Large intestine (tissue), 3 donors: ENCODE measurements around the gene ZC3H18. TPM values are rescaled to one million over a fixed set of nuclear protein-coding genes. Genes with fewer than 3 reads are reported as not detected.

Source experiments
- DNase-seq, 2 donors: peaks; one replicate each; pipeline versions ENCODE4 v3.0.0 to v3.0.0-alpha.2; 2013
- H3K27ac ChIP-seq: one replicate; pipeline ENCODE4 v1.5.1; 2013; ENCODE audit warnings: low read length
- H3K27me3 ChIP-seq: 2 replicates; pipeline ENCODE4 v1.6.1; 2013; ENCODE audit warnings: low read length; ENCODE audit not compliant: control insufficient read depth, insufficient read depth
- H3K36me3 ChIP-seq: 2 replicates; pipeline ENCODE4 v1.6.1; 2013; ENCODE audit warnings: low read length; ENCODE audit not compliant: control insufficient read depth, insufficient read depth
- H3K4me1 ChIP-seq: one replicate; pipeline ENCODE4 v1.6.1; 2013; ENCODE audit warnings: low read length; ENCODE audit not compliant: control insufficient read depth, insufficient read depth
- H3K4me3 ChIP-seq: one replicate; pipeline ENCODE4 v1.5.1; 2013; ENCODE audit warnings: low read length
- H3K9me3 ChIP-seq: one replicate; pipeline ENCODE4 v1.6.1; 2013; ENCODE audit warnings: mild to moderate bottlenecking, low read depth, low read length, moderate library complexity; ENCODE audit not compliant: control insufficient read depth
- WGBS: methylation state at CpG from one replicate; pipeline ENCODE4 v1.1.5; 2013; ENCODE audit warnings: low lambda C conversion rate; ENCODE audit not compliant: insufficient coverage; 5-methylcytosine and 5-hydroxymethylcytosine counted together
- polyA plus RNA-seq: library from polyadenylated mRNA; unstranded; fragments of 120-200 nt; gene quantifications from one replicate; pipeline ENCODE4 v1.2.1, GENCODE V29; 2013

ZC3H18 gene
- polyA plus RNA-seq, 1 donor, result 34.3 TPM

DNA sequence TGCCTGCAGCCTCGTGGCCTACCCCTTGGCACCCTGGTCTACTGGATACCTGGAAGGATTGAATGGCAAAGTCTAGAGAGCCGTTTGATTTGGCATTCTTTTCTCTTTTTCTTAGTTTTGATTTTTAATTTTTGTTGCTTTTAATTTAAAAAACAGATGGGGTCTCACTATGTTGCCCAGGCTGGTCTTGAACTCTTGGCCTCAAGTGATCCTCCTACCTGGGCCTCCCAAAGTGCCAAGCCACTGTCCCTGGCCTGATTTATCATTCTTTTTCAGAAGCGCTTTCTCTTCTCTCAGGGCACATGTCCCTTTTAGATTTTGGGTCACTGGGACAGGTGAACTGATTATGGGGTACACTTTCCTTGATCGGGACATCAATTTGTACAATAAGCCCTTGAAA is 10.8 kb downstream of the ZC3H18 start:
- Histone ChIP-seq H3K4me3 (no peak overlapping the region), H3K36me3 (peaks cover 74% of the 10 kb centered on the region), H3K9me3 (no peaks in the 10 kb centered on the region), H3K27ac (no peak overlapping the region), H3K27me3 (no peaks in the 10 kb centered on the region), H3K4me1 (no peaks in the 10 kb centered on the region)
- DNase-seq, result no peak
- 88% methylated on average over 1 of the region's 4 CpGs for WGBS

DNA sequence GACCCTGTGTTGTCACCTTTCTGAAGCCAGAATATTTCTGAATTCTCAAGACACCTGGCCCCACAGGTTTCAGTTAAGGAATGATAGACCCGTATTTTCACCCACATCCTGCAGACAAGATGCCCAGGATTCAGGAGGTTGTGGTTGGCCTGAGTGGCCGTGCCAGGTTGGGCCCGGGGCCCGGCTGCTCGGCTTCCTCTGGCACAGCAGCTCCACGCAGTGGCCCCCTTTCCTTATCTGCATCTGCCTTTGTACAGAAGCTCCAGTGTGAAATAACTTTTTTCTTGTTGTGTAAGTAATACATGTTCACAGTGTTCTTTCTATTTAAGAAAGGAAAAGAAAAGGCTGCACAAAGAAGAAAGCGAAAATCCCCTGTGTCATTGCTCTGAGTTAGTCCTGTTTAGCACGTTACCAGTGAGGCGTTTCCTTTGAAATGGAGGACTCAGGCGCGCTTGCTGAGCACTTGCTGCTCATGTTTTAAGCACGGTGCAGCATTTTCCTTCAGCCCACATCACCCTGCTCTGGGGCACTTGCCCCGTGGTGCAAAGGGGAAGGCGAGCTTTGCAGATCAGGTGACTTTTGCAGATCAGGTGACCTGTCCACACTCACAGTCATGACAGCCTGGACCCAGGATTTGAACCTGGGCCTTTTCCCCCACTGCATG is 12.8 kb downstream of the ZC3H18 start:
- Histone ChIP-seq H3K27me3 (no peaks in the 10 kb centered on the region), H3K4me3 (no peak overlapping the region), H3K9me3 (no peaks in the 10 kb centered on the region), H3K4me1 (no peaks in the 10 kb centered on the region), H3K36me3 (peaks cover 73% of the 10 kb centered on the region), H3K27ac (no peak overlapping the region)
- WGBS, result no CpG with 5 or more reads among the region's 14 CpGs
- no peak for DNase-seq

DNA sequence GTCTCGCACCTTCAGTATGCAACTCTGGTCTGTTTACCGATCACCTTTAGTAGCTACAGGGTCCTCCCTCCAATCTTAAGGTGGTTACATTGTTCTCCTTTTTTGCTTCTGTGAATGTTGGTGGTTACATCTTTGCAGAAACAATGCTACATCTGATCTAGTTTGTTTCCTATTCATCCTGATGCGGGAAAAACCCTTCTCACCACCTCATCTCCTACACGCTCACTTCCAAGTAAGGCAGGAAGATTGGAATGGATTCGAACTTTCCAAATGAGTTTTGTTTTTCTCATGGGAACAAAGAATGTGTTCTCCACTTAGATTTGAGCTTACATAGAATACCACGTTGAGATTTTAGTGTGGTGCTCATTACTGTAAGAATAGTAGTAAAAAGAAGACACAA is 14.5 kb downstream of the ZC3H18 start:
- Histone ChIP-seq H3K27ac (no peak overlapping the region), H3K36me3 (peaks cover 70% of the 10 kb centered on the region), H3K4me3 (no peak overlapping the region), H3K9me3 (no peaks in the 10 kb centered on the region), H3K27me3 (no peaks in the 10 kb centered on the region), H3K4me1 (no peaks in the 10 kb centered on the region)
- no peak for DNase-seq
- 50% methylated on average over 1 of the region's 6 CpGs for WGBS

DNA sequence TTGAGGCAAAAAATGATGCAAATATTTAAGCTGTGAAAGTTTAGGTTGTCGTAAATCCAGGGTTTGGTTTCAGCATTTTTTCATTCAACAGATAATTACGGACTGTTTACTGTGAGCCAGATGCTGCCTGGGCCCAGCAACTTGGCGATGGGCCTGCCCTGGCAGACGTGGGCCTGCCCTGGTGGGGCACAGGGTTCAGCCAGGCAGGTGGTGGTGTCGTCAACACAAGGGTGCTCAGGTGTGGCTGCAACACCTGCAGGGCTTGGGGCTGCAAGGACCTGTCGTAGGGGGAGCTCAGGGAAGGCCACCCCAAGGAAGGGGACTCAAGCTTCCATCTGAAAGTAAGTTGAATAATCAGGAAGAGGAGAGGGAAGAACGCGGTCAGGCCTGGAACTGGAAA is 15.1 kb downstream of the ZC3H18 start:
- peaks cover 70% of the 10 kb centered on the region for H3K36me3 ChIP-seq
- DNase-seq, result no peak
- 100% methylated on average over 1 of the region's 8 CpGs for WGBS
- no peak overlapping the region for H3K27ac ChIP-seq
- no peaks in the 10 kb centered on the region for H3K9me3 ChIP-seq
- H3K27me3 ChIP-seq, result no peaks in the 10 kb centered on the region
- H3K4me3 ChIP-seq, result no peak overlapping the region
- H3K4me1 ChIP-seq, result no peaks in the 10 kb centered on the region

DNA sequence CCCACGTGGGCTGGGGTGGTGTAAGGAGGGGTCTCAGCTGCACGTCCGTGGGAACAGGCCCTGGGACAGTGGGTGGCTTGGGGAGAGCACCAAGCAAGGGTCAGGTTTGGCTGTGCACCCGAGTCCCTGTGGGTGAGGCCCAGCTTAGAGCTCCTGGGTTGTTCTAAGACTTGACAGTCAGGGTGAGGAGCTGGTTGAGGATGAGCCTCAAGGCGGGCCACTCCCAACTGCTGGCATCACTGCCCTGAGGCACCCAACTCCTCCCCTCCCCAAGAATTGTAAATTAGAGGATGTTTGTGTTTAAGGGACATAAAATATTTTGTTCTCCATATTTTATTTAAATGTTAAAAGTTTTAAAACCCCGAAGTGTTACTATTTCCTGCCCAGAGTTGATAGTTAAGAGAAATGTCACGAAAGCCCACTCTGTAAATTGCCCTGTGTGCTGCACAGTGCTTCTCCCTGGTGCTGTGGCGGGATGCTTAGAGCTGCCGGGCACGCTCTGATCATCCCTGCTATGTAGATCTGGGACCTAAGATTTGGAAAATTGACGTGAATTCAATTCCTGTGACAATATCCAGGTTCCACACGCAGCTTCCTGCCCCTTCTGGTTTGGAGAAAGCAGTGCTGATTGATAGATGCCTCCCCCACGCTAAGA is 15.9 kb downstream of the ZC3H18 start:
- Histone ChIP-seq H3K36me3 (peaks cover 64% of the 10 kb centered on the region), H3K27ac (no peak overlapping the region), H3K4me3 (no peak overlapping the region), H3K27me3 (no peaks in the 10 kb centered on the region), H3K9me3 (no peaks in the 10 kb centered on the region), H3K4me1 (no peaks in the 10 kb centered on the region)
- DNase-seq, result no peak
- 90% methylated on average over 2 of the region's 13 CpGs for WGBS

DNA sequence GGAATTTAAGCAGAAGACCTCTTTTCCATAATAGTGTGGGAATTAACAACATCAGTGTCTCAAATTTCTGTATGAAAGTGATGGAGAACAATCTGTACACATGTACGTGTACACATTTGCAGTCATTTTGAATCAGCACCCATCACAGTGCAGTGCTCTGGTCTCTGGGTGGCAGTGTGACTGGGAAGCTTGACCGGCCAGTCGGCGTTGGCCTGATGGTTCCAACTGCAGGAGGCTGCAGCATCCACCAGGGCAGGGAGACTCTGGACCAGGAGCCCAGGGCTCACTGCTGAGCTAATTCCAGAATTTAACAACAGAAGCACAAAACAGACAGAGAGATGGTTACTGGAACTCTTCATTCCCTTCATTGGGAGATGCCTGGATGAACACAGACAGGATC is 17.9 kb downstream of the ZC3H18 start:
- no peaks in the 10 kb centered on the region for H3K4me1 ChIP-seq
- H3K4me3 ChIP-seq, result no peak overlapping the region
- peaks cover 50% of the 10 kb centered on the region for H3K36me3 ChIP-seq
- WGBS, result no CpG with 5 or more reads among the region's 4 CpGs
- no peak for DNase-seq
- H3K27ac ChIP-seq, result no peak overlapping the region
- H3K27me3 ChIP-seq, result no peaks in the 10 kb centered on the region
- no peaks in the 10 kb centered on the region for H3K9me3 ChIP-seq

DNA sequence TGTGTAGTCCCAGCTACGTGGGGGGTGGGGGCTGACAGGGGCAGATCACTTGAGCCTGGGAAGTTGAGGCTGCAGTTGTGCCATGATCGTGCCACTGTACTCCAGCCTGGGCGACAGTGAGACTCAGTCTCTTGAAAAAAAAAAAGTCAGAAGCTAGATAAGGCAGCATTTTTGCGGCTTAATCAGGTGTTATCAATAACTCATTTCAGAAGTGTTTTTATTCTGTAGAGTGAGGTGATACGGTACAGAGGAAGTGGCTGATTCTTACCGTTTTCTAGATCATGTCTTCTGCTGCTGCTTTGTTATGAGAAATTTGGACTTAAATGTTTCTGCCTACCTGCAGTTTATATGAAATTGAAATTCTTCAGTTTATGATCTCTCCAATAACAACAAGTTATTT is 18.6 kb downstream of the ZC3H18 start:
- Histone ChIP-seq H3K27ac (no peak overlapping the region), H3K36me3 (peaks cover 50% of the 10 kb centered on the region), H3K4me3 (no peak overlapping the region), H3K27me3 (no peaks in the 10 kb centered on the region), H3K9me3 (no peaks in the 10 kb centered on the region), H3K4me1 (no peaks in the 10 kb centered on the region)
- WGBS, result 94% methylated on average over 3 of the region's 6 CpGs
- no peak for DNase-seq

DNA sequence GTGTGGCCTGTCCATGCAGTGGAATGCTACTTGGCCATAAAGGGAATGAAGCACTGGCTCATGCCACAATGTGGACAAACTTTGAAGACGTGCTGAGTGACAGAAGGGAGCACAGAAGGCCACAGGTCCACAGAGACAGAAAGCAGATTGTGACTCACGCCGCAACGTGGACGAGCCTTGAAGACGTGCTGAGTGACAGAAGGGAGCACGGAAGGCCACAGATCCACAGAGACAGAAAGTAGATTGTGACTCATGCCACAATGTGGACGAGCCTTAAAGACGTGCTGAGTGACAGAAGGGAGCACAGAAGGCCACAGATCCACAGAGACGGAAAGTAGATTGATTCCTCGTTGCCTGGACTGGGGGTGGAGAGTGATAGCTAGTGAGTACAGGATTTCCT is 19.2 kb downstream of the ZC3H18 start:
- Histone ChIP-seq H3K4me3 (no peak overlapping the region), H3K36me3 (peaks cover 54% of the 10 kb centered on the region), H3K27me3 (no peaks in the 10 kb centered on the region), H3K27ac (no peak overlapping the region), H3K9me3 (no peaks in the 10 kb centered on the region), H3K4me1 (no peaks in the 10 kb centered on the region)
- no CpG with 5 or more reads among the region's 11 CpGs for WGBS
- DNase-seq, result no peak

DNA sequence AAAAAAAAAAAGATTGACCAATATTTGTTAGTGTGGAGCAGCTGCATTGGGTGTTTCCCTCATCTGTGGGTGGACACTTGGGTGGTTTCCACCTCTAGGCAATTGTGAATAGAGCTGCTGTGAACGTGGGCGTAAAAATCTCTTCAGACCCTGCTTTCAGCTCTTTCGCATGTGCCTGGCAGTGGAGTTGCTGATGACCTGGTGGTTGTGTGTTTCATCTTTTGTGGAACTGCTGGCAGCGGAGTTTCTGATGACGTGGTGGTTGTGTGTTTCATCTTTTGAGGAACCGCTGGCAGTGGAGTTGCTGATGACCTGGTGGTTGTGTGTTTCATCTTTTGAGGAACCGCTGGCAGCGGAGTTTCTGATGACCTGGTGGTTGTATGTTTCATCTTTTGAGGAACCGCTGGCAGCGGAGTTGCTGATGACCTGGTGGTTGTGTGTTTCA is 21.4 kb downstream of the ZC3H18 start:
- Histone ChIP-seq H3K9me3 (no peaks in the 10 kb centered on the region), H3K4me1 (no peaks in the 10 kb centered on the region), H3K27ac (no peak overlapping the region), H3K4me3 (no peak overlapping the region), H3K36me3 (peaks cover 46% of the 10 kb centered on the region), H3K27me3 (no peaks in the 10 kb centered on the region)
- WGBS, result no CpG with 5 or more reads among the region's 10 CpGs
- no peak for DNase-seq

DNA sequence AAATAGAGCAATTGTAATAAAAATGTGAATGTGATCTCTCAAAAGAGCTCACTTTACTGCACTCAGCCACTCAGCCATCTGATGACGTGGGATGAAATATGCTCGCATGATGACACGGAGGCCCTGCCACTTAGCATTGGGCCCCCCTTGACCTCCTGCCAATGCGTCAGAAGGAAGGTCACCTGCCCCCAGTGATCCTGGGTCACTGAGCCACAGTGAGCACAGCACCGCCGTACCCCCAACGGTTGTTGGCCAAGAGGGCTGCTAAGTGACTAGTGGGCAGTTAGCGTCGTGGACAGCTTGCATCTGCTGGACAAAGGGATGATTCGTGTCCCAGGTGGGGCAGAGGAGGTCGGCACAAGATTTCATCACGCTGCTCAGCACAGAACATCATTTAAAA is 22.9 kb downstream of the ZC3H18 start:
- DNase-seq, result no peak
- WGBS, result 100% methylated on average over 1 of the region's 12 CpGs
- Histone ChIP-seq H3K4me3 (no peak overlapping the region), H3K4me1 (no peaks in the 10 kb centered on the region), H3K36me3 (peaks cover 34% of the 10 kb centered on the region), H3K27ac (no peak overlapping the region), H3K9me3 (no peaks in the 10 kb centered on the region), H3K27me3 (no peaks in the 10 kb centered on the region)

DNA sequence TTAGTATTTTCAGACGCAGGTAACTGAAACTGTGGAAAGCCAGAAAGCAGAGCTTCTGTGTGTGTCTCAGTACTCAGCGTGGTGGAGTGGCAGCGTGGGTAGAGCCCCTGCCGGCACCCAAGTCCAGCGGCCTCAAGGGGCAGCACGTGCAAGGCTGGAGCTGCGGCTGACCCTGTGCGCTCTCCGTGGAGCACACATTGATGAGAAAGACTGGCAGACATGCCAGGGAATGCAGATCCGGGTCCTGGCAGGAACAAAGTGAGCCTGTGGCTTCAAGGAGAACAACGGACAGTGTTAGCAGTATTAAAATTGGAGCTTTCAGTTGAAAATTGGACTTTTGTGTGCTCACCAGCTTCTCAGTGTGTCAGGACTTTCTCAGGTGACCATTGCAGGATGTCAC is 23.3 kb downstream of the ZC3H18 start:
- Histone ChIP-seq H3K4me3 (no peak overlapping the region), H3K4me1 (no peaks in the 10 kb centered on the region), H3K36me3 (peaks cover 34% of the 10 kb centered on the region)

More for the DNA sequence above, 23.3 kb downstream of the ZC3H18 start:
- H3K27me3 ChIP-seq, result no peaks in the 10 kb centered on the region
- WGBS, result 100% methylated on average over 2 of the region's 11 CpGs
- no peak for DNase-seq
- H3K27ac ChIP-seq, result no peak overlapping the region
- H3K9me3 ChIP-seq, result no peaks in the 10 kb centered on the region
